ENCODE data around the gene C1orf52. TPM values are rescaled to one million over a fixed set of nuclear protein-coding genes. Genes with fewer than 3 reads are reported as not detected.

The C1orf52 gene
- polyA plus RNA-seq (2011; rRNA removed) = 19.7 and 22.4 TPM in 2 replicates
- polyA plus RNA-seq (2012; cell fraction: cytosol; rRNA removed) = 11.1 and 11.6 TPM in 2 replicates
- polyA plus RNA-seq (2012; cell fraction: nucleus; rRNA removed) = 10.3 and 13.7 TPM in 2 replicates
- 12.2 to 14.8 TPM (median 12.3 TPM) in 3 replicates for polyA plus RNA-seq (2017; fragmentation: RNase III; extraction: RNeasy Plus Mini Kit Qiagen cat#74134 plus additional on column Dnase treatment)
- polyA minus RNA-seq (2011; rRNA and poly(A)+ RNA removed) = 9.1 and 10.4 TPM in 2 replicates

DNA sequence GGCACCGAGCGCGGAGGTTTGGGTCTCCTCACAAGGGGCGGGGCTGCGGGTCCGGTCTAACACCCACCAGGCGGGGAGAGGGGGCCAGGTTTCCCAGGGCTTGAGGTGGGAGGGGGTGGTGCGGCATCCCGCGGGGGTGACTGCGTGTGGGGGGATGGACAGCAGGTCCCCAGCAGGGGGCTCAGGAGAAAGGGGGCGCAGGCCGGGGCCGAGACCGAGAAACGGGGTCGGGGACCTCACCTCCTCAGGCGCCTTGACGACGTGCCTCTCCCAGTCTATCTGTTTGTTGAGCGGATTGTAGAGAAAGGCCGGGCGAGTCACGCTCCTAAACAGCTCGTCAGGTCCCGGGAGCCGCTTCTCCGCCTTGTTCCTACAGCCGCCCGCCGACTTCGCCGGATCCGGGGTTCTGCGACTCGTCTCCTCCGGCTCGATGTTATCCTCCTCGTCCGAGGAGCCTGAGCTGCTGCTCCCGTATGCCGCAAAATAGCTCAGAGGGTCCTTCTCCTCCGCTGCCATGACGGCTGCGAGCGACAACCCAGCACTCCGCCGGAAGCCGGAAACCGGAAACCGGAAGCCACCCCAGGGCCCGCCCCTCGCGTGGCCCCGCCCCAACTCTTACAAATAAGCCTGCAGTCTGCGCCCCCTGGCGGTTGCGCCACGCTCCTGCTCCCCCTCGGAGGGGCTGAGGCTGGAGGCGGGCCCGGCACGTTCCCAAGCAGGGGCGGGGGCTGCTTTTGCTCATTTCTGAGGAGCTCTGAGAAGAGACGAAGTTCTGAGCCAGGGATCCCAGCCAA lies at the start of gene C1orf52:
Gene C1orf52, minus strand, starts transcription at position 545 of the 794 bp plus-strand sequence. Its CDS starts 29 bp downstream, at position 516.
- POLR2A ChIA-PET = interaction anchor here (0.6 to 3.3 kb wide), 11 partner anchors 12 to 314 kb away, joined by 3 to 28 read pairs (median 4); partner anchors contain the start of genes BCL10 and SYDE2
- CTCF ChIA-PET = interaction anchor here (0.6 to 4.4 kb wide), 28 partner anchors 9 to 591 kb away, joined by 3 to 47 read pairs (median 5); partner anchors contain the start of gene BCL10
- Histone ChIP-seq H3K4me2 (peak within 1 kb of the TSS; percentile 84), H3K9me3 (peaks cover 5% of the 10 kb centered on the region; the same call in 2 of the 3 replicates), H3K27ac (peak within 1 kb of the TSS; percentile 89 to 90), H3K4me1 (peaks cover 4% of the 10 kb centered on the region; the same call in 1 of the 3 replicates), H3K4me3 (peak within 1 kb of the TSS; percentile 98)
- FAIRE-seq (no peak), ATAC-seq (peak; percentile 94 to 96), DNase-seq (ENCODE audit: low read depth in 1 of 2, low spot score in 1 of 2) (peak; percentile 56 to 89)
- 0% methylated on average over 19 of the region's 65 CpGs for WGBS (ENCODE audit: missing lambda C conversion rate)
- TF ChIP-seq FOXS1 (CRISPR knock-in tag; IDR thresholded peaks at IDR 0.05) (no peak), KDM1A (IDR thresholded peaks at IDR 0.05; ENCODE audit: low read depth) (no peak), HOXB13 (CRISPR knock-in tag; IDR thresholded peaks at IDR 0.05; ENCODE audit: low read depth) (no peak), TFCP2L1 (CRISPR knock-in tag; IDR thresholded peaks at IDR 0.05) (no peak), HOXA7 (CRISPR knock-in tag; IDR thresholded peaks at IDR 0.05) (no peak), MYC (IDR thresholded peaks at IDR 0.05; ENCODE audit: borderline replicate concordance, low read length) (no peak), HDAC2 (IDR thresholded peaks at IDR 0.05) (no peak), POLR2AphosphoS2 (conservative IDR thresholded peaks at IDR 0.05; ENCODE audit: low read length) (no peak), CBX8 (IDR thresholded peaks at IDR 0.05) (no peak), CHD2 (IDR thresholded peaks at IDR 0.05; ENCODE audit: low read length, partially characterized antibody) (no peak), KDM5A (IDR thresholded peaks at IDR 0.05) (no peak), JUN (IDR thresholded peaks at IDR 0.05) (peak; percentile 36 to 74; a peak in 3 of 5 replicates), POLR2A (IDR thresholded peaks at IDR 0.05; ENCODE audit: low read length) (peak; percentile 86), CEBPB (IDR thresholded peaks at IDR 0.05) (peak in 1 of 2 experiments; percentile 6; a peak in 1 of 4 replicates), PHF8 (IDR thresholded peaks at IDR 0.05; ENCODE audit: borderline replicate concordance, low read depth) (peak; percentile 63; the same call in 1 of the 2 replicates), RFX5 (IDR thresholded peaks at IDR 0.05) (no peak), SREBF2 (IDR thresholded peaks at IDR 0.05) (no peak), MAZ (IDR thresholded peaks at IDR 0.05; ENCODE audit: borderline replicate concordance, low read depth, low read length) (peak; percentile 58; the same call in 1 of the 2 replicates), RCOR1 (IDR thresholded peaks at IDR 0.05; ENCODE audit: low read depth, low read length) (no peak), FOSB (CRISPR knock-in tag; IDR thresholded peaks at IDR 0.05) (no peak), JUNB (IDR thresholded peaks at IDR 0.05) (no peak), EHMT2 (IDR thresholded peaks at IDR 0.05; ENCODE audit: low read depth) (no peak), RARB (CRISPR knock-in tag; IDR thresholded peaks at IDR 0.05) (no peak), CHD4 (IDR thresholded peaks at IDR 0.05; ENCODE audit: borderline replicate concordance) (no peak), TP53 (CRISPR knock-in tag; IDR thresholded peaks at IDR 0.05) (no peak), SMC3 (IDR thresholded peaks at IDR 0.05) (peak; percentile 68)
- TF ChIP-seq, protein P1, sequence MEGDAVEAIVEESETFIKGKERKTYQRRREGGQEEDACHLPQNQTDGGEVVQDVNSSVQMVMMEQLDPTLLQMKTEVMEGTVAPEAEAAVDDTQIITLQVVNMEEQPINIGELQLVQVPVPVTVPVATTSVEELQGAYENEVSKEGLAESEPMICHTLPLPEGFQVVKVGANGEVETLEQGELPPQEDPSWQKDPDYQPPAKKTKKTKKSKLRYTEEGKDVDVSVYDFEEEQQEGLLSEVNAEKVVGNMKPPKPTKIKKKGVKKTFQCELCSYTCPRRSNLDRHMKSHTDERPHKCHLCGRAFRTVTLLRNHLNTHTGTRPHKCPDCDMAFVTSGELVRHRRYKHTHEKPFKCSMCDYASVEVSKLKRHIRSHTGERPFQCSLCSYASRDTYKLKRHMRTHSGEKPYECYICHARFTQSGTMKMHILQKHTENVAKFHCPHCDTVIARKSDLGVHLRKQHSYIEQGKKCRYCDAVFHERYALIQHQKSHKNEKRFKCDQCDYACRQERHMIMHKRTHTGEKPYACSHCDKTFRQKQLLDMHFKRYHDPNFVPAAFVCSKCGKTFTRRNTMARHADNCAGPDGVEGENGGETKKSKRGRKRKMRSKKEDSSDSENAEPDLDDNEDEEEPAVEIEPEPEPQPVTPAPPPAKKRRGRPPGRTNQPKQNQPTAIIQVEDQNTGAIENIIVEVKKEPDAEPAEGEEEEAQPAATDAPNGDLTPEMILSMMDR (IDR thresholded peaks at IDR 0.05) = peak; percentile 78
- TF ChIP-seq, protein P2, sequence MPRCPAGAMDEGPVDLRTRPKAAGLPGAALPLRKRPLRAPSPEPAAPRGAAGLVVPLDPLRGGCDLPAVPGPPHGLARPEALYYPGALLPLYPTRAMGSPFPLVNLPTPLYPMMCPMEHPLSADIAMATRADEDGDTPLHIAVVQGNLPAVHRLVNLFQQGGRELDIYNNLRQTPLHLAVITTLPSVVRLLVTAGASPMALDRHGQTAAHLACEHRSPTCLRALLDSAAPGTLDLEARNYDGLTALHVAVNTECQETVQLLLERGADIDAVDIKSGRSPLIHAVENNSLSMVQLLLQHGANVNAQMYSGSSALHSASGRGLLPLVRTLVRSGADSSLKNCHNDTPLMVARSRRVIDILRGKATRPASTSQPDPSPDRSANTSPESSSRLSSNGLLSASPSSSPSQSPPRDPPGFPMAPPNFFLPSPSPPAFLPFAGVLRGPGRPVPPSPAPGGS (IDR thresholded peaks at IDR 0.05) = peak; percentile 65; the same call in 1 of the 3 replicates
- TF ChIP-seq, protein P3, sequence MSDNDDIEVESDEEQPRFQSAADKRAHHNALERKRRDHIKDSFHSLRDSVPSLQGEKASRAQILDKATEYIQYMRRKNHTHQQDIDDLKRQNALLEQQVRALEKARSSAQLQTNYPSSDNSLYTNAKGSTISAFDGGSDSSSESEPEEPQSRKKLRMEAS (IDR thresholded peaks at IDR 0.05) = peak; percentile 46; the same call in 1 of the 2 replicates
- TF ChIP-seq, protein P4, sequence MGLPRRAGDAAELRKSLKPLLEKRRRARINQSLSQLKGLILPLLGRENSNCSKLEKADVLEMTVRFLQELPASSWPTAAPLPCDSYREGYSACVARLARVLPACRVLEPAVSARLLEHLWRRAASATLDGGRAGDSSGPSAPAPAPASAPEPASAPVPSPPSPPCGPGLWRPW (IDR thresholded peaks at IDR 0.05) = no peak
- TF ChIP-seq, protein P5, sequence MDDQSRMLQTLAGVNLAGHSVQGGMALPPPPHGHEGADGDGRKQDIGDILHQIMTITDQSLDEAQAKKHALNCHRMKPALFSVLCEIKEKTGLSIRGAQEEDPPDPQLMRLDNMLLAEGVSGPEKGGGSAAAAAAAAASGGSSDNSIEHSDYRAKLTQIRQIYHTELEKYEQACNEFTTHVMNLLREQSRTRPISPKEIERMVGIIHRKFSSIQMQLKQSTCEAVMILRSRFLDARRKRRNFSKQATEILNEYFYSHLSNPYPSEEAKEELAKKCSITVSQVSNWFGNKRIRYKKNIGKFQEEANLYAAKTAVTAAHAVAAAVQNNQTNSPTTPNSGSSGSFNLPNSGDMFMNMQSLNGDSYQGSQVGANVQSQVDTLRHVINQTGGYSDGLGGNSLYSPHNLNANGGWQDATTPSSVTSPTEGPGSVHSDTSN (IDR thresholded peaks at IDR 0.05) = no peak
- TF ChIP-seq, protein P6, sequence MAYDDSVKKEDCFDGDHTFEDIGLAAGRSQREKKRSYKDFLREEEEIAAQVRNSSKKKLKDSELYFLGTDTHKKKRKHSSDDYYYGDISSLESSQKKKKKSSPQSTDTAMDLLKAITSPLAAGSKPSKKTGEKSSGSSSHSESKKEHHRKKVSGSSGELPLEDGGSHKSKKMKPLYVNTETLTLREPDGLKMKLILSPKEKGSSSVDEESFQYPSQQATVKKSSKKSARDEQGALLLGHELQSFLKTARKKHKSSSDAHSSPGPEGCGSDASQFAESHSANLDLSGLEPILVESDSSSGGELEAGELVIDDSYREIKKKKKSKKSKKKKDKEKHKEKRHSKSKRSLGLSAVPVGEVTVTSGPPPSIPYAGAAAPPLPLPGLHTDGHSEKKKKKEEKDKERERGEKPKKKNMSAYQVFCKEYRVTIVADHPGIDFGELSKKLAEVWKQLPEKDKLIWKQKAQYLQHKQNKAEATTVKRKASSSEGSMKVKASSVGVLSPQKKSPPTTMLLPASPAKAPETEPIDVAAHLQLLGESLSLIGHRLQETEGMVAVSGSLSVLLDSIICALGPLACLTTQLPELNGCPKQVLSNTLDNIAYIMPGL (CRISPR knock-in tag; IDR thresholded peaks at IDR 0.05; ENCODE audit: borderline replicate concordance) = no peak
- TF ChIP-seq, protein P7, sequence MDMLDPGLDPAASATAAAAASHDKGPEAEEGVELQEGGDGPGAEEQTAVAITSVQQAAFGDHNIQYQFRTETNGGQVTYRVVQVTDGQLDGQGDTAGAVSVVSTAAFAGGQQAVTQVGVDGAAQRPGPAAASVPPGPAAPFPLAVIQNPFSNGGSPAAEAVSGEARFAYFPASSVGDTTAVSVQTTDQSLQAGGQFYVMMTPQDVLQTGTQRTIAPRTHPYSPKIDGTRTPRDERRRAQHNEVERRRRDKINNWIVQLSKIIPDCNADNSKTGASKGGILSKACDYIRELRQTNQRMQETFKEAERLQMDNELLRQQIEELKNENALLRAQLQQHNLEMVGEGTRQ (IDR thresholded peaks at IDR 0.05) = no peak

Measured in A549 (cell line).